Erythroblast (primary cell): Measurements from ENCODE around the gene ZBTB47.

Experiments used
- DNase-seq, 2 experiments: peaks; one replicate each; lab custom pipeline; 2025; lab: John Stamatoyannopoulos, UW
- GATA1 ChIP-seq: IDR thresholded peaks from 2 replicates; pipeline ENCODE4 v1.6.1; 2011; ENCODE audit warnings: low read depth, mild to moderate bottlenecking, control low read depth, low read length, moderate library complexity
- POLR2A ChIP-seq: IDR thresholded peaks from 2 replicates; pipeline ENCODE4 v1.6.1; 2011; ENCODE audit warnings: mild to moderate bottlenecking, low read length

ZBTB47 gene

GRCh38 chr3:42706721-42707619 is 53.5 kb downstream of the ZBTB47 start:
- no peak for DNase-seq
- TF ChIP-seq GATA1 (no peak), POLR2A (no peak)

GRCh38 chr3:42707620-42708355 is 54.3 kb downstream of the ZBTB47 start:
- TF ChIP-seq POLR2A = no peak
- TF ChIP-seq GATA1 = no peak
- no peak for DNase-seq

DNA sequence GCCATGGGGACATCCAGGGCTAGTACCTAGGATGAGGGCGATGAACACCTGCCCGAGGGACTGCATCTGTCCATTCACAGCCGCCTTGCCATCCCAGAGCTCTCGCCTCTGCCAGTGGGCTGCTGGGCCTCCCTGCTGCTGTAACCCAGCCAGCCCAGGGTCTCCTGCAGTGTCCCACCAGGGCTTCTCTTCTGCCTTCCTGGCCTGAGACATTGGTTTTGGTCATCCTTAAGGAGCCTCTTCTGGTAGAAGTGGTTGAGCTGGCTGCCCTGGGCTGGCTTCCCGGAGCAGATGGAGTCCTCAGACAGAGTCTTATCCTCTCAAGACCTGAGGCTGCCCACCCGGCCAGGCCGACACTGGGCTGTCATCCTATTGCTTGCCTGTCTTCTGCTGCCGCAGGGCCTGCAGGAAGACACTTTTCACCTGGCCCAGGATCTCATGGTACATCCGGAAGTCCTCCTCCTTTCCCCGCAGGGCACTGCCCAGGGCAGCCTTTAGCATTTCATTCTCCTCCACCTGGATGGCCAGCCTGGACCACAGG is 55.2 kb downstream of the ZBTB47 start:
- DNase-seq = no peak
- TF ChIP-seq GATA1 (no peak), POLR2A (no peak)

DNA sequence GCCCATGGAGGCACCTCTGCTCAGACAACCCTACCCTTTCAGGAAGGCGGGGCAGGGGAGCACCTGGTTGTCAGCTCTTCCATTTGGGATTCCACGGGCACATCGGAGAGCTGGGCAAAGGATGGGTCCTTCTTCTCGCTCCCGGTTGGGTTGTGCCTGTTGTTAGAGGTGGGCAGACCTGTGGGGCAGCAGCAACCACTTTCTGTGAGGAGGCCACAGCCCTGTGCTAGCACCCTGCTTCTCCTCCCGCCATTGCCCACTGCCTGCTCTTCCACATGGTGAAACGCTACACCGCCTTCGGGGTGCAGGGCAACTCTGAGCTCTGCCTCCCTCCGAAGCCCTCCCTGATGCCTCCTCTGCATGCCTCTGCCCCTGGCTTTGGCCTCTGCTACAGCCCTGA is 56.1 kb downstream of the ZBTB47 start:
- DNase-seq = no peak
- TF ChIP-seq POLR2A = no peak
- TF ChIP-seq GATA1 = no peak

GRCh38 chr3:42710323-42711021 is 57.0 kb downstream of the ZBTB47 start:
- TF ChIP-seq GATA1 = no peak
- no peak for TF ChIP-seq POLR2A
- no peak for DNase-seq

GRCh38 chr3:42711491-42712343 is 58.2 kb downstream of the ZBTB47 start:
- TF ChIP-seq POLR2A = no peak
- TF ChIP-seq GATA1 = no peak
- no peak for DNase-seq

GRCh38 chr3:42712344-42712648 is 58.8 kb downstream of the ZBTB47 start:
- DNase-seq = no peak
- no peak for TF ChIP-seq POLR2A
- TF ChIP-seq GATA1 = no peak

DNA sequence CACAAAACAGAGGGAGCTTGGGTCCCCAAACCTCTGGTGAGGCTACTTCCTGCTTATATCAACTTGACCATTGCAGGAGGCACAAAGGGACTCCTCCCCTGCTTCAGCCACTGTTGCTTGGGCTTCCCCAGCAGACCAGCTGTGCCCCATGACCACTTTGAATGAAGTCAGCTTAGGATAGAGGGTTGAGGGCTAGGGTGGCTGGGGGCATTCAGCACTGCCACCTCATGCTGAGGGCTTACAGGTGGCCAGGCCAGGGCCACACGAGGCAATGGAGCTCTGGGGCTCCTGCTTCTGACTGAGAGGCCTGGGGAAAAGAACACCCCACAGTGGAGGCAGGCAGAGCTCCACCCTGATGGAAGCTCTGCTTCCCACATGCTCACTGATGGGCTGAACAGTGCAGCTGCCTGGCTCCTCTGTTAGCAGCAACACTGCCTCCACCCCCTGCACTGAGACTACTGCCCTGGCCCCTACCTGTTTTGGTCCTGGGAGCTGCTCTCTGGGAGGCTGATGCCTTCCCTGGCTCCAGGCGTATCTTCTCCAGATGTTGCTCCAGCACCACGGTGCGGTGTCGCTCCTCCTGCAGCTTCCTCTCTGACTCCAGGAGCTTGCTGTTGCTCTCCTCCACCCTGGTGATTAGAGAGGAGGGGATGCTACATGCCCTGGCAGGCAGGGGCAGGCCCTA is 59.3 kb downstream of the ZBTB47 start:
- TF ChIP-seq GATA1 (no peak), POLR2A (no peak)

GRCh38 chr3:42713747-42714146 is 60.2 kb downstream of the ZBTB47 start:
- DNase-seq = no peak
- TF ChIP-seq GATA1 (no peak), POLR2A (no peak)

More for the DNA sequence above, 59.3 kb downstream of the ZBTB47 start:
- no peak for DNase-seq

DNA sequence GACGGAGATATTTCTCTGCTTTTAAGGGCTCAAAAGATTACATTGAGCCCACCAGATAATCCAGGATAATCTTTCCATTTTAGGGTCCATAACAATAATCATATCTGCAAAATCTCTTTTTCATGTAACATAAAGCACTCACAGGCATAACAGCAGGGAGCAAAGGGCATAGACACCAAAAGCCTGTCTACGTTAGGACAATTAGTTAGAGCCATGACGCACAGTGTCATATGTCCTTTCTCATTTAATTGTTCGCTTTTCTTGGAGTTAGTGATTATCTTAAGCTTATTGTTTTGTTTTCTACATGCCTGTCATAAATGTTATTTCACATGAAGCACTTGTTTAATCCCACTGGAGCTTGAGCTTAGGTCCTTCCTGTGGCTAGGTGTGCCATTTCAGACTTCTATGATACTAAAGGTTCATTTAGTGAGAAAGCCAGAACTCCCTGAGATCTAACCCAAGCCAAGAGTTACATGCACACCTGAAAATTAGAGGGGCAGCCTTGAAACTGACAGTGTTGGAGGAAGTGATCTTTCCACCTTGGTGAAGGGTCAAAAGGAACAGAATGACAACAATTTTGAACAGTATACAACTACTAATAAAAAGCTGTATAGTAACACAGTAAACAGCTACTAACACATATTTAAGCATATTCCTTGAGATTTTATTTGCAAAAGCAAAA is 60.8 kb downstream of the ZBTB47 start:
- no peak for DNase-seq
- TF ChIP-seq POLR2A (no peak), GATA1 (no peak)
